GM21723 (cell line): ENCODE results near the gene SGF29.
"Not testable (repeated sequence)": the region's sequence is repeated elsewhere in the genome, so short reads cannot be mapped to it uniquely, and the experiment has no call there.

Source experiments
- ATAC-seq: cut with Tn5 transposase; IDR thresholded peaks from one replicate; pipeline ENCODE4 v1.9.1; 2021; ENCODE audit warnings: mild to moderate bottlenecking, moderate library complexity; ENCODE audit not compliant: unreplicated experiment

Gene SGF29

DNA sequence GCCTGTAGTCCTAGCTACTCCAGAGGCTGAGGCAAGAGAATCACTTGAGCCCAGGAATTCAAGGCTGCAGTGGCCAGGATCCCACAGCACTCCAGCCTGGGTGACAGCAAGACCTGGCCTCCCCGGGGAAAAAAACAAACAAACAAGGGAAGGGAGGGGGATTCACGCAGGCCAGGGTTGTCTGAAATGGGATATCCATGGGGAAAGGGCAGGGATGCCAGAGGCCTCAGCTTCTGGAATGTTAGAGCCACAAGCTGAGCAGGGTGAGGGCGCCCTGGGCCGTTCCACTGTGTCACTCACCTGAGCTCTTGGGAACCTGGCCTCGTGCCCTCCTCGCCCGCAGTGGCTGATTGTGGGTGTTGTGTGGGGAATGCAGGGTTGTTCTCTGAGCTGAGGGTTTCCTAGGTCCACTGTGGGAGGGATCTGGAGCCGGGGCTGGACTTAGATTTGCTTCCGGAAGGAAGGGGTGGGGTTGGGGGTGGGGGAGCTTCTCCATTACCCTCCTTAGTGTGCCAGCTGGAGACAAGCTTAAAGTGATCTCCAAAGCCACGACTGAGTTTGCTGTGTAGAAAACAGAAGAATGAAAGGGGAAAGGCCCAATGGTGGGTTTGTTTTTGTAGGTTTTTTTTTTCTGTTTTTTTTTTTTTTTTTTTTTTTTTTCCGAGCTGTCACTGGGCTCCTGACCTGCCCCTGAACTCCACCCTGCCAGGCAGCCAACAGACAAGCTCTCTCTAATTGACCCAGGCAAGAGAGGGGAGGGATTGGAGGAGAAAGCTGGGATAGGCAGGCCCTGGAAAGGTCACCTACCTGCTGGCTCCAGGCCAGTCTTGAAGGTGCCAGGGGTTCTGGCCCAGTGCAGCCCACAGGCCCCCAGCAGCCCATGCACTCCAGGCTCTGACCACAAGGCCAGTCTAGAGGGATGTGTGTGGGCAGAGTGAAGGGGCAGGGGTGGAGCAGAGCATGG is 56.2 kb downstream of the SGF29 start, which contains the start of gene SULT1A1:
SULT1A1 (minus strand) TSS at position 414 of the 964 bp plus-strand sequence. CDS start 1,189 bp downstream, outside the sequence.
- no peak for ATAC-seq

DNA sequence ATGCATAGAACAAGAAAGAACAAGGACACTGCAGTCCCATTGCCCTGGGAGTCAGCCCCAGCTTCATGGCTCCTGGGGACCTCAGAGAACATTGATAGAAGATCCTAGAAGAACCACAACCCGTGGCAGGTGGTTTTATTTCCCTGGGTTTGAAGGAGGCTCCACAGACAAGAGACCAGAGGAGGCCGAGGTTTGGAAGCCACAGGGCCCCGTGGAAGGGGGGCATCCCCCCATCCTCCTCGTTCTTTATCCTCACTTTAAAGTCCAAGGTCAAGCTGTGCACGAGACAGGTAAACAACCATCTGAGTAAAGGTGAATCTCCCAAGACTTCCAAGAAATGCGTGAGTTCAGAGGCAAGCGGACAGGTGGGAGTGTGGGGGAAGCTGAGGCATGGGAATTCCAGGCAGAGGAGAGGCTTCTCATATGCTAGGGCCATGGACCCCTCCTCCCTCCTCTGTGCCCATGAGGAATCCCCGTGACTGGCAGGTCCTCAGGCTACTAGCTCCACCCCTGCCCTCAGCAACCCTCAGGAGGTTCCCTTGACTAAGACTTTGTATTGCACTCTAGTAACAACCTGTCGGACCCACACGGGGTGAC is 57.0 kb downstream of the SGF29 start:
- ATAC-seq: no peak

DNA sequence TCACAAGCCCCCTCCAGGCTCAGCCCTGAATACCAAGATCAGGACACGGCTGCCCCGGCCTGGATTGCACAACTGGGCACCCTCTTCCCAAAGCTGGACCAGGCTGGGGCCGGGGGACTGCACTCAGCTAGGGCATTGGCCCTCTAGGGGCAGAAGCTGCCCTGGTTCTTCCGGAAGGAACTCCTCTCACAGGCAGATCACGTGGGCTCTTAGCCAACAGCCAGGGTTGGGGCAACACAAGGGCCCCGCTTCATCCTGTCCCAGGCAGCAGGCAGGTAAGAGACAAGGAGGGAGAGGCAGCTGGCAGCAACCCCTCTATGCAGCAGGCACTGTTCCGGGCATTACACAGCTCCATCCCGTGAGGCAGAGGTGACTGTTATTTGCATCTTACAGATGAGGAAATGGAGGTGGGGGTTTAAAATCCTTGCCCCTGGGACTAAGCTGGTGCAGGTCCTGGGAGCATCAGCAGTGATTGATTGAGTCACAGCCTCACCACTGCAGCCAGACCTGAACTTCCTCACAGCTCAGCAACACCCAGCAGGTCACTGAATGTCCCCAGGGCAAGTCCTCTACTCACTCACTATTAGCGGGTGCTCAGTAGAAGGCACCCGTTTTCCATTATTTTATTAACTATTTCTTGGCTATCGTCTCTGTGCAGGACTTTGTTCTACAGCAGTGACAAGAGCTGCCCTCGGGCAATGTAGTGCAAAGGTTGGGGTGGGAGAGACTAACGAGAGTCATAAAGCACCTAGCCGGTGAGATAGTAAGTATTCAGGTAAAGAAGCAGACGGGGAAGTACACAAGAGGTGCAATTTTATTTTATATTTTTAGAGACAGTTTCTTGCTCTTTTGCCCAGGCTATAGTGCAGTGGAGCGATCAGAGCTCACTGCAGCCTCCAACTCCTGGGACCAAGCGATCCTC is 58.9 kb downstream of the SGF29 start:
- ATAC-seq: not testable (repeated sequence)

DNA sequence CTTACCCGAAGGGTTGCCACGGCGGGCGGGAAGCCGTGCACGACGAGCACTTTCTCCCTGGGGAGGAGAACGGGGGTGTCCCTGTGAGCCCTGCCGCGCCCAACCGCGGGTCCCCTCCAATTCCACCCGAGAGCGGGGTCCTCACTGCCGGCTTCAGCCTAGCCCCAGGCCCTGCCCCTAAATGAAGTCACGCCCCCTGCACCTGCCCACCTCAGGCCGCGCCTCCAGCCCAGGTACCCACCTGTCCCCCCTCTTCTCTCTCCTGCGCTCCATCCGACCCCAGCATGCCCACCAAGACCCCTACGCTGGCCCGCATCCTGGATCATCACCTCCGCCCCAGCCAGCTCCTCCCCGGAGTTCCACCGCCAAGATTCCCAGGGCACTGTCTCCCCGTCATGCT is 60.2 kb downstream of the SGF29 start:
- not testable (repeated sequence) for ATAC-seq

DNA sequence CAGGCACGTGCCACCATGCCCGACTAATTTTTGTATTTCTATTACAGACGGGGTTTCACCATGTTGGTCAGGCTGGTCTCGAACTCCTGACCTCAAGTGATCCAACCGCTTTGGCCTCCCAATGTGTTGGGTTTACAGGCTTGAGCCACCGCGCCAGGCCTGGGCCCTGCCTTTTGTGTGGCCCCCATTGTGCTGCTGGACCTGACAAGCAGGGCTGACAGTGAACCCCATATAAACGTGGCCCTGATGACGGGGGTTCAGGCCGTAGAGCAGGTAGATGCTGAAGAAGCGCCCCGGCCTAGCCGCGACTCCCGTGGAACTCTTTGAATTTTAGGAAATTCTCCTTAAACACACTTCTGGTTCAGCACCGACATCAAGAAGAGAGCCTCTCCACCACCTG is 60.8 kb downstream of the SGF29 start:
- ATAC-seq: not testable (repeated sequence)

DNA sequence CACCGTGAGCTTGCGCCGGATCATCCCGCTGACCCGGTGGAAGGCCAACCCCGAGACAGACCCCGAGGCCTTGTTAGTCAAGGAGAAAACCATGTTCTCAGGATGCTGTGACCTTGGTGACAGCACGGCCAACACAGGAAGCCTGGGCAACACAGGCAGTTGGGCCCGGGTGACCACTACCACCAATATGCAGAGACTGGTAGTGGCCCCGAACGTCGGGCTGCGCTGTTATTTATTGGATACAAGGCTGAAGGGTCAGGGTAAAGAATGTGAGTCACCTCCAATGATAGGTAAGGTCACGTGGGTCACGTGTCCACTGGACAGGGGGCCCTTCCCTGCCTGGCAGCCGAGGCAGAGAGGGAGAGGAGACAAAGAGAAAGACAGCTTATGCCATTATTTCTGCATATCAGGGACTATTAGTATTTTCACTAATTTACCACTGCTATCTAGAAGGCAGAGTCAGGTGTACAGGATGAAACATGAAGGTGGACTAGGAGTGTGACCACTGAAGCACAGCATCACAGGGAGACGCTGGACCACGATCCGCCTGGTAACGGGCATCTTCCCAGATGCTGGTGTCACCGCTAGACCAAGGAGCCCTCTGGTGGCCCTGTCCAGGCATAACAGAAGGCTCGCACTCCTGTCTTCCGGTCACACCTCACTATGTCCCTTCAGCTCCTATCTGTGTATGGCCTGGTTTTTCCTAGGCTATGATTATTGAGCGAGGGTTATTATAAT is 61.9 kb downstream of the SGF29 start:
- ATAC-seq: not testable (repeated sequence)

DNA sequence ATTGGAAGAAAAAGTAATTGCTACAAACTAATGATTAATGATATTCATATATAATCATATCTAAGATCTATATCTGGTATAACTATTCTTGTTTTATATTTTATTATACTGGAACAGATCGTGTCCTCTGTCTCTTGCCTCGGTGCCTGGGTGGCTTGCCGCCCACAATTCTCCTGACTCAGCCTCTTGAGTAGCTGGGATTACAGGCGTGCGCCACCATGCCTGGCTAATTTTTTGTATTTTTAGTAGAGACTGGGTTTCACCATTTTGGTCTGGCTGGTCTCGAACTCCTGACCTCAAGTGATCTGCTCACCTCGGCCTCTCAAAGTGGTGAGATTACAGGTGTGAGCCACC is 62.5 kb downstream of the SGF29 start:
- not testable (repeated sequence) for ATAC-seq

DNA sequence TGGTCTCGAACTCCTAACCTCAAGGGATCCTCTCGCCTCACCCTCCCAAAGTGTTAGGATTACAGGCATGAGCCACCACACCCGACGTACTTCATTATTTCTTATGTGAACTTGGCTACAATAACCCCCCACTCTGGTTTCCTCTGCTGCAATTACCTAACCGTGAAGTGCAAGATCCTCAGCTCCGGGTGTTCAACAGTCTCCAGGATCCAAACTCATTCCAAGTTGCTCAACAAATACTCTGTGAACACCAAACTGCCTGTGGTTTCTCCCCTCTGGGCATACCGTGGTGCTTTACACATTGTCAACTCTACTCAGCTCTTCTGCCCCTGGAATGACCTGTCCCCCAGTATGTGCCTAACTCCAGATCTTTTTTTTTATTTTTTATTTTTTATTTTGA is 62.9 kb downstream of the SGF29 start:
- no peak for ATAC-seq

DNA sequence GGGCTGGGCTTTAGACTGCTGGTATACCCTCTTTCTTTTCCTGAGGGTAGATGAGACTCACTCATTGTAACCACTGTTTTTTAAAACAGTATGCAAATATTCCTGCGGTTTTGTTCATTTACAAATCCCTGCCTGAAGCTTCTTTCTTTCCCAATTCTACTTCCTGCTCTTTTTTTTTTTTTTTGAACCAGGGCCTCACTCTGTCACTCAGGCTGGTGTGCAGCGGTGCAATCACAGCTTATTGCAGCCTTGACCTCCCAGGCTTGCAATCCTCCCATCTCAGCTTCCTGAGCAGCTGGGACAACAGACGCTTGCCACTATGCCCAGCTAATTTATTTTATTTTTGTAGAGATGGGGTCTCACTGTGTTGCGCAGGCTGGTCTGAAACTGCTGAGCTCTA is 64.2 kb downstream of the SGF29 start:
- ATAC-seq: no peak

DNA sequence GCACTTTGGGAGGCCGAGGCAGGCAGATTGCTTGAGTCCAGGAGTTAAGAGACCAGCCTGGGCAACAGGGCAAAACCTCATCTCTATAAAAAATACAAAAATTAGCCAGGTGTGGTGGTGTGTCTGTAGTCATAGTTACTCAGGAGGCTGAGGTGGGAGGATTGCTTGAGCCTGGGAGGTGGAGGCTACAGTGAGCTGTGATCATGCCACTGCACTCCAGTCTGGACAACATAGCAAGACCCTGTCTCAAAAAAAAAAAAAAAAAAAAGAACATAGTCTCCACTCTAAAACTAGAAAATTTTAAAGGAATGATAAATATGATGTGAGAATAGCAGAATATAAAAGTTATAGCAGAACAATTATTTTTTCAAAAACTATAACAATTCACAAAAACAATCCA is 66.6 kb downstream of the SGF29 start:
- ATAC-seq: not testable (repeated sequence)

DNA sequence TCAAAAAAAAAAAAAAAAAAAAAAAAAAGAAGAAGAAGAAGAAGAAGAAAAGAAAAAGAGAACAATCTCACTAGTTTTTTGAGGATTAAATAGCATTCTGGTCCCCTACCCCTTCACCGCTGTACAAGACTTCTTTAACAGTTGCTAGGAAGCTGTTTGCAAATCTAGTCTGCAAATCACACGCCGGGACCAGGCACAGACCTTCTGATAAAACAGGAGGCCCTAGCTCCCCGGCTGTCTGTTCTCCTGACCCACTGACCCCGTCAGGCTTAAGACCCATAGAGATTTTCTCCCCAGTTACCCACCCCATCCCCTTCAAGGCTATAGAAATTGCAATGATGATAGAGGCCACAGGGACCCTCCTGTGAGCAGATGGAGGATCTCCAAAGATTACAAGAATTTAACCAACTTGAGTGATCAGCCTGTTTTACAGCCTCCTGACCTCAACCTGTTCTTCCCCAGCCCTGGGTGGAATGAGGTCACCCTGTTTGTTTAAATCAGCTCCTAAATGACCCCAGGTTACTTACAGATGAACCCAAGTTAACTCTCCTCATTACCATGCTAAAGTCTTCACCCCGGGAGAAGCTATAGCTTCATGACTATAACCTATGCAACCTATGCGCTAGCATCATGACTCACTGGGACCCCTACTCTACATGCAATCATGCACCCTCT is 67.9 kb downstream of the SGF29 start:
- ATAC-seq: no peak

DNA sequence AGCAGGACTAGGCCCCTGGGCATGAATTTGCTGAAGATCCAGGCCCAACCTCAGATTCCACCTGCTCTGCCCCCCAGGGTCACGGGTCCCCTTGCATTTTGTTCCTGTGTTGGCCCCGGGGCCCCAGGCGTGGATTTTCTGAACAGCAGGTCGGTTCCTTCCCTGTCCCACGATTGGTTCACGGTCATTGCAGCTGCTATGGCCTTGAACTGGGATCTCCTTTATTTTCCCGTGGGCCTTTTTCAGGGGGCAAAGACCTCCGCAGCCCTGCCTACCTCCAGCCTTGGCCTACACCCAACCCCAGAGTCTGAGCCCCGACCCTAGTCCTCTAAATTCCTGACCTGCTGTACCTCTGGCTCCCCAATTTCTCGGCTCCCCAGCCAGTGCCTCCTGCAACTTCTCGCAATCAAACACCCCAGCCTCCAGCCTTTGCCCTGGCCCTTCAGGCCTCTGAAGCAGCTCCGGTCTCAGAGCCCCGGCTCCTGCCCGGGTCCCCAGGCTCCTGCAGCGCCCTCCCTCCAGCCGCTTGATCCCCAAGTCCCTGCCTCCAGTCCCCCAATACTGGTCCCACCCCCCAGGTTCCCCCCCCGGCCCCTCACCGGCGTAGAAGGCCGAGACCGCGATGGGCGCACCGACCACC is 68.9 kb downstream of the SGF29 start:
- not testable (repeated sequence) for ATAC-seq

DNA sequence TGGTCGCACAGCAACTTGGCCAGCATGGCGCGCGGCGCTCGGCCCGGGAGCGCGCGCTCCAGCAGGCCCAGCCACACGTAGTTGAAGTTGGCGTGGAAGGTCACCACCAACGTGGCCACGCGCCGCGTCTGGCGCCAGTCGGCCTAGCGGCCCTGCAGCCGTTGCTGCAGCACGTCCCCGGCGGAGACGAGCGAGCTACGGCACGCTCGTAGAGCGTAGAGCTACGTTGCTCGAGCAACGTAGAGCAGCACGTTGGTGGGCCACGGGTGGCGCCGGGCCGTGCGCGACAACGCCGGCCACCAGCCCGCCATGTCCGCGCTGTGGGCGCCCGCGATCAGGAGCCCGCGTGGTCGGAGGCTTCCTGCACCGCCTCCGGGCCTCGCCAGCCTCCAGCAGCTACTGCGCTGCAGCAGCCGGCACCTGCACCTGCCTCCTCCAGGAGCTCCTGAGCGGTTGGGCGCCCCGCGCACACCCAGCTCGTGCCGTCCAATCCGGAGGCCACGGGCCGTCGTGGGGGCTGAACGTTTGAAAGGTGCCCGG is 69.5 kb downstream of the SGF29 start:
- ATAC-seq: no peak

DNA sequence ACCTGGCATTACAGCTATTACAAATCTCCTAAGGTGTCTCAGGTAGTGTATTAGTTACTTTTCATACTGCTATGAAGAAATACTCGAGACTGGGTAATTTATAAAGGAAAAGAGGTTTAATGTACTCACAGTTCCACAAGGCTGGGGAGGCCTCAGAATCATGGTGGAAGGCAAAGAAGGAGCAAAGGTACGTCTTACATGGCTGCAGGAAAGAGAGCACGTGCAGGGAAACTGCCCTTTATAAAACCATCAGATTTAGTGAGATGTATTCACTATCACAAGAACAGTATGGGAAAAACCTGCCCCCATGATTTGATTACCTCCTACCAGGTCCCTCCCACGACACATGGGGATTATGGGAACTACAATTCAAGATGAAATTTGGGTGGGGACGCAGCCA is 77.2 kb downstream of the SGF29 start:
- not testable (repeated sequence) for ATAC-seq

DNA sequence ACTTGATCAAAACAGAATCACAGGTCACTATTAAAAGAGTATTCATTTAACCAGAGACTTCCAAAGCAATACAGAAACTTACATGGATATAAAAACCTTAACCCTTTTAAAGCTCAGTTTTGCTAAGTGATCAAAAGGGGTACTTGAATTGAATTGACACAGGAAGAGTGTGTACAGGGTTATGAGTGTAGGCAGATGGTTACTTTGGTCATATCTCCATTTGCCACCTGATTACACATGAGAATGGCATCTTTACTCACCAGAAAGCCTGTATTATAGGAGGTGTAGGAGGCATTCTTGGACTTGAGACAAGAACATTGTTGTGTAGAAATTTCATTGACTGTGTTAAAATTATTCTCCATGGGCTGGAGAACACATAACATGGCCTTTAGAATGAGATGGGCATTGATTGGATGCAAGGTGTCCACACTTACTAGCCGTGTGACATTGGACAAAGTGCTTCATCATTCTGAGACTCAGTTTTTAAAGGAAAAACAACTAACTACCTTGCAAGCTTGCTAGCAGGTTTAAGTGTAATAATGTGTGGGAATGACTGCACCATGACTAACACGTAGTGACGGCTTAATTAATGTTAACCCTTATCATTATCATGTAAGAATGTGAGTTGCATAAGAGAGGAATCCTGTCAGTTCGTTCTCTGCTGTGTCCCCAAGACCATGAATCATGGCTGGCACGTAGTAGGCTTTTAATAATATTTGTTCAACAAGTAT is 82.5 kb downstream of the SGF29 start:
- not testable (repeated sequence) for ATAC-seq

DNA sequence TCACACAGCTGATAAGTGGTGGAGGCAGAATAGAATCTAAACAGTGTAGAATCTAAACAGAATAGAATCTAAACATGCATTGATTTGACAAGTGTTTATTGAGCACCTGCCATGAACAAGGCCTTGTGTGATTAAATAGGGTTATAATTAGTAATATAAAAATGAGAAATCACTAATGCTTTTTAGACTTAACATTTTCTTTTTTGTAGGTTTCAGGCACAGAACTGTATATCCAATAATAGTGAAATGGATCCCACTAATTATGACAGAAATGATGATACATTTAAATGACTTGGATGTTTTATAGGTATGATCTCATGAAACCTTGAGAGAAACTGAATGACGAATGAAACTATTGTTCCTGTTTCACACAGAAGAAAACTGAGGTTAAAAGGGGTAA is 84.0 kb downstream of the SGF29 start, which contains the start of gene NPIPB8:
NPIPB8 (plus strand) TSS at position 301 of the 400 bp plus-strand sequence. CDS start 296 bp downstream, outside the sequence.
- not testable (repeated sequence) for ATAC-seq

DNA sequence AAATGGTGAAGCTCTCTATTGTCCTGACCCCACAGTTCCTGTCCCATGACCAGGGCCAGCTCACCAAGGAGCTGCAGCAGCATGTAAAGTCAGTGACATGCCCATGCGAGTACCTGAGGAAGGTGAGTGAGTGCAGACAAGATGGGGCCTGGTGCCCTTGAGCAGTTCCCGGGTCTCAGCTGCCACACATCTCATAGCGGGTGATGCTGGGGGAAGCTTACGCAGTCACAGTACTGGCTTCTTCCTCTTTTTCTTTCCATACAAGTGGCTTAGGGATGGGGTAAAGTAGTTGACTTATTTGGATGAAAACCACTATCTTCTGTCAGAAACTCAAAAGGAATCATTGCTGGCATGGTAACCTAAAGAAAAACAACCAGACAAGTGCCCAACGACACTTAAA is 84.6 kb downstream of the SGF29 start:
- ATAC-seq: not testable (repeated sequence)

DNA sequence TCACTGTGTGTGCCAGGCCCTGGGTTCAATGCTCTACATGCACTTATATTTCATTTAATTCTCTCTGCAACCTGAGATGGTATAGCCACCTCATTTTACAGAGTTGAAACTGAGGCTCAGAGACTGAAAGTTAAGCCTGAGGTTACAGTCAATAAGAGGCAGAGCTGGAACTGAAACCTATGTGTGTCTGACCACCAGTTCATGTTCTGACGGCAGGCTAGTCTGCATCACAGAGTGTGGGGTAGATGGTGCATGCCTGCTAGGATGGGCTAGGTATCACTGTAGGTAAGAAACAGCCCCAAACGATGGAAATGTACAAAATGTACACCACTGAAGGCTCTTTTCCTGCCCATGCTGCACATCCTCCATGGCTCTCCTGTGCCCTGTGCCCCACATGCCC is 86.2 kb downstream of the SGF29 start:
- not testable (repeated sequence) for ATAC-seq
